Body of pancreas (tissue), 4 donors: Measurements from ENCODE around the gene FHOD3.

ENCODE experiments used
- POLR2A ChIP-seq, 3 donors: fragments of 450-650 bp; IDR thresholded peaks; one replicate each; pipeline ENCODE4 v1.6.1; 2016; ENCODE audit warnings: antibody characterized with exemption in 3 of 3, mild to moderate bottlenecking in 2 of 3
- TF ChIP-seq, protein P1 (sequence below), 7 experiments: fragments of 450-650 bp in 4 of 7; fragments of 200-600 bp in 3 of 7; sonication (generic) in 3 of 7; IDR thresholded peaks; one replicate each; pipeline ENCODE4 v1.5.1; 2016 to 2019; ENCODE audit warnings: antibody characterized with exemption in 7 of 7

DNA sequence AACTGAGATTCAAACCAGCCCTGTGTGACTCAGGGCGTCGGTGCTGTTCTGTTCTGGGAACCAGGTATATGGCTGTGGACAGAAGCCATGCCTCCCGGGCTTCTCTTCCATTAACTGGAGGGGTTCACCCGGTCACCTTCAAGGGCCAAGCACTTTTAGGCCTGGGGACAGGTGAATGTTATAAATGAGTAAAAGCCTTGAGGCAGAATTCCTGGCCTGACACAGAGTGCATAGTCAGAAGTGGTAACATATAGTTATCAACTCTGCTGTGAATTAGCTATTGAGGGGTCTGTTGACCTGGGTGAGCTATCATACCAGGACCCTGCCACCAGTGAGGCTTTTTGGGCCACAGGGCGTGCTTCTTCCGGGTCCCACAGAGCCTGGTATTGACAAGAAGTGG, 2.7 kb downstream of the FHOD3 start:
- no peak for TF ChIP-seq POLR2A (IDR thresholded peaks at IDR 0.05)
- TF ChIP-seq, protein P1, sequence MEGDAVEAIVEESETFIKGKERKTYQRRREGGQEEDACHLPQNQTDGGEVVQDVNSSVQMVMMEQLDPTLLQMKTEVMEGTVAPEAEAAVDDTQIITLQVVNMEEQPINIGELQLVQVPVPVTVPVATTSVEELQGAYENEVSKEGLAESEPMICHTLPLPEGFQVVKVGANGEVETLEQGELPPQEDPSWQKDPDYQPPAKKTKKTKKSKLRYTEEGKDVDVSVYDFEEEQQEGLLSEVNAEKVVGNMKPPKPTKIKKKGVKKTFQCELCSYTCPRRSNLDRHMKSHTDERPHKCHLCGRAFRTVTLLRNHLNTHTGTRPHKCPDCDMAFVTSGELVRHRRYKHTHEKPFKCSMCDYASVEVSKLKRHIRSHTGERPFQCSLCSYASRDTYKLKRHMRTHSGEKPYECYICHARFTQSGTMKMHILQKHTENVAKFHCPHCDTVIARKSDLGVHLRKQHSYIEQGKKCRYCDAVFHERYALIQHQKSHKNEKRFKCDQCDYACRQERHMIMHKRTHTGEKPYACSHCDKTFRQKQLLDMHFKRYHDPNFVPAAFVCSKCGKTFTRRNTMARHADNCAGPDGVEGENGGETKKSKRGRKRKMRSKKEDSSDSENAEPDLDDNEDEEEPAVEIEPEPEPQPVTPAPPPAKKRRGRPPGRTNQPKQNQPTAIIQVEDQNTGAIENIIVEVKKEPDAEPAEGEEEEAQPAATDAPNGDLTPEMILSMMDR (IDR thresholded peaks at IDR 0.05) = no peak
